Body of pancreas (tissue), 4 donors: Measurements from ENCODE around the gene FAF2. TPM values are rescaled to one million over a fixed set of nuclear protein-coding genes. Genes with fewer than 3 reads are reported as not detected.

ENCODE experiments used
- ATAC-seq: fragments of 150-250 bp; one replicate; pipeline ENCODE4 v1.9.1; 2016
- DNase-seq, 4 donors: peaks; one replicate each; pipeline ENCODE4 v3.0.0-alpha.2; 2019
- H3K27ac ChIP-seq, 4 donors: fragments of 200-600 bp; sonication (generic); 1 replicate in 3 of 4; 2 replicates in 1 of 4; pipeline versions ENCODE4 v1.5.1 to v1.6.1; 2016 to 2019; ENCODE audit warnings: mild to moderate bottlenecking in 1 of 4, mixed read lengths in 1 of 4, moderate library complexity in 1 of 4
- H3K27me3 ChIP-seq, 2 donors: fragments of 200-600 bp; sonication (generic); one replicate each; pipeline ENCODE4 v1.6.0; 2016; ENCODE audit warnings: mild to moderate bottlenecking in 1 of 2
- H3K36me3 ChIP-seq, 2 donors: fragments of 200-600 bp; sonication (generic); replicated peaks in 1 of 2; 2 replicates each; pipeline ENCODE4 v1.5.1; 2016; ENCODE audit warnings: low read depth in 2 of 2; ENCODE audit not compliant: insufficient read depth in 1 of 2
- H3K4me1 ChIP-seq: fragments of 200-600 bp; sonication (generic); one replicate; pipeline ENCODE4 v1.6.0; 2016
- H3K4me3 ChIP-seq, 2 donors: fragments of 200-600 bp; sonication (generic); 1 replicate in 1 of 2; 2 replicates in 1 of 2; pipeline ENCODE4 v1.5.1; 2016 to 2019
- H3K9me3 ChIP-seq, 3 donors: fragments of 200-600 bp; sonication (generic); 1 replicate in 2 of 3; 2 replicates in 1 of 3; pipeline ENCODE4 v1.5.1; 2016
- POLR2A ChIP-seq, 3 donors: fragments of 450-650 bp; IDR thresholded peaks; one replicate each; pipeline ENCODE4 v1.6.1; 2016; ENCODE audit warnings: antibody characterized with exemption in 3 of 3, mild to moderate bottlenecking in 2 of 3
- WGBS, 2 donors: methylation state at CpG; one replicate each; pipeline ENCODE4 v1.1.5; 2017; 5-methylcytosine and 5-hydroxymethylcytosine counted together
- intact Hi-C: fragments of 100-400 bp; cut with DNase I; formaldehyde crosslinking; loops from one replicate; pipeline ENCODE4 v1.15.1; 2023
- total RNA-seq, 2 donors: library from RNA; depleted of rRNA; stranded (reverse); fragments of >200 nt; gene quantifications; one replicate each; pipeline ENCODE4 v1.1.0, GENCODE V29; 2016
- TF ChIP-seq, protein P1 (sequence below), 7 experiments: fragments of 450-650 bp in 4 of 7; fragments of 200-600 bp in 3 of 7; sonication (generic) in 3 of 7; IDR thresholded peaks; one replicate each; pipeline ENCODE4 v1.5.1; 2016 to 2019; ENCODE audit warnings: antibody characterized with exemption in 7 of 7

The FAF2 gene
- total RNA-seq, 2 donors from 2014 or later: 15.8 to 44.2 TPM

DNA sequence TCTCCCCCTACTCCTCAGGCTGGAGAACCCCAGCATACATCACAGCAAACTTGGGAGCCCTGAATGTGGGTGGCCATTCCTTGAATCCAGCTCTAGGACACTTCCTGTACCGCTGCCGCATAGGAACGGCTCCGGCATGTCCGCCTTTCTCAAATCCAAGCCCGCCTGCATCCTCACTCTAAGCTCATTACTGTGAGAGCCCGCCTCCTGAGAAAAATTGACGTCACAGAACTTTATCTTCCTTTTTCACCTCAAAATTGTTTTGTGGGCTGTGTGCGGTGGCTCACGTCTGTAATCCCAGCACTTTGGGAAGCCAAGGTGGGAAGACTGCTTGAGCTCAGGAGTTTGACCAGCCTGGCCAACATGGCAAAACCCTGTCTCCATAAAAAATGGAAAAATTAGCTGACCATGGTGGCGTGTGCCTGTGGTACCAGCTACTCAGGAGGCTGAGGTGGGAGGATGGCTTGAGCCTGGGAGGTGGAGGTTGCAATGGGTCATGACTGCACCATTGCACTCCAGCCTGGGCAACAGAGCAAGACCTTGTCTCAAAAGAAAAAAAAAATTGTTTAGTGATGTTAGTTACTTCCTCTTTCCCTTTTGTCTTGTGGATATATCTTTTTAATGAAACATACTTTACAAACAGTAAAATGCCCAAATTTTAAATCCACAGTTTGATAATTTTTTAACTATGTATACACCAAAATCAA, 66.2 kb downstream of the FAF2 start:
- Histone ChIP-seq H3K4me1 (no peaks in the 10 kb centered on the region), H3K4me3 (no peak overlapping the region), H3K27ac (no peak overlapping the region), H3K27me3 (no peaks in the 10 kb centered on the region), H3K36me3 (no peaks in the 10 kb centered on the region), H3K9me3 (no peaks in the 10 kb centered on the region)
- no peak for ATAC-seq
- WGBS, 2 donors: 70 to 79% methylated on average over 11 of the region's 11 CpGs
- intact Hi-C loops: no loop called here
- DNase-seq: no peak
- no peak for TF ChIP-seq POLR2A (IDR thresholded peaks at IDR 0.05)
- TF ChIP-seq, protein P1, sequence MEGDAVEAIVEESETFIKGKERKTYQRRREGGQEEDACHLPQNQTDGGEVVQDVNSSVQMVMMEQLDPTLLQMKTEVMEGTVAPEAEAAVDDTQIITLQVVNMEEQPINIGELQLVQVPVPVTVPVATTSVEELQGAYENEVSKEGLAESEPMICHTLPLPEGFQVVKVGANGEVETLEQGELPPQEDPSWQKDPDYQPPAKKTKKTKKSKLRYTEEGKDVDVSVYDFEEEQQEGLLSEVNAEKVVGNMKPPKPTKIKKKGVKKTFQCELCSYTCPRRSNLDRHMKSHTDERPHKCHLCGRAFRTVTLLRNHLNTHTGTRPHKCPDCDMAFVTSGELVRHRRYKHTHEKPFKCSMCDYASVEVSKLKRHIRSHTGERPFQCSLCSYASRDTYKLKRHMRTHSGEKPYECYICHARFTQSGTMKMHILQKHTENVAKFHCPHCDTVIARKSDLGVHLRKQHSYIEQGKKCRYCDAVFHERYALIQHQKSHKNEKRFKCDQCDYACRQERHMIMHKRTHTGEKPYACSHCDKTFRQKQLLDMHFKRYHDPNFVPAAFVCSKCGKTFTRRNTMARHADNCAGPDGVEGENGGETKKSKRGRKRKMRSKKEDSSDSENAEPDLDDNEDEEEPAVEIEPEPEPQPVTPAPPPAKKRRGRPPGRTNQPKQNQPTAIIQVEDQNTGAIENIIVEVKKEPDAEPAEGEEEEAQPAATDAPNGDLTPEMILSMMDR (IDR thresholded peaks at IDR 0.05): no peak

DNA sequence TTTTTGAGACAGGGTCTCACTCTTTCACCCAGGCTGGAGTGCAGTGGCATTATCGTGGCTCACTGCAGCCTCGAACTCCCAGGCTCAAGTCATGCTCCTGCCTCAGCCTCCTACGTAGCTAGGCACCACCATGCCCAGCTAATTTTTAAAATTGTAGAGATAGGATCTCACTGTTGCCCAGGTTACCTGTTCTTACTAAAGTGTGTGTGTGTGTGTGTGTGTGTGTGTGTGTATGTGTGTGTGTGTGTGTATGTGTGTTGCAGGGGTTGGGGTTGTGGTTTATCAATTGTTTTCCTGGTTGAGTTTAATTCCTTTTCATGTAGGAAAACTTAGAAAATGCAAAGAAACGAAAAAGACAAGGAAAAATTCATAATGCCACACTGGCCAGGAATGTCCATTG, 67.2 kb downstream of the FAF2 start:
- DNase-seq (no peak), ATAC-seq (no peak)
- no peaks in the 10 kb centered on the region for H3K27me3 ChIP-seq
- H3K4me1 ChIP-seq: no peaks in the 10 kb centered on the region
- intact Hi-C loops: no loop called here
- H3K36me3 ChIP-seq: no peaks in the 10 kb centered on the region
- H3K9me3 ChIP-seq: no peaks in the 10 kb centered on the region
- H3K27ac ChIP-seq: no peak overlapping the region
- 60 to 78% methylated on average over 4 of the region's 4 CpGs for WGBS, 2 donors
- TF ChIP-seq, protein P1 (IDR thresholded peaks at IDR 0.05): no peak
- TF ChIP-seq POLR2A (IDR thresholded peaks at IDR 0.05): no peak
- H3K4me3 ChIP-seq: no peak overlapping the region

DNA sequence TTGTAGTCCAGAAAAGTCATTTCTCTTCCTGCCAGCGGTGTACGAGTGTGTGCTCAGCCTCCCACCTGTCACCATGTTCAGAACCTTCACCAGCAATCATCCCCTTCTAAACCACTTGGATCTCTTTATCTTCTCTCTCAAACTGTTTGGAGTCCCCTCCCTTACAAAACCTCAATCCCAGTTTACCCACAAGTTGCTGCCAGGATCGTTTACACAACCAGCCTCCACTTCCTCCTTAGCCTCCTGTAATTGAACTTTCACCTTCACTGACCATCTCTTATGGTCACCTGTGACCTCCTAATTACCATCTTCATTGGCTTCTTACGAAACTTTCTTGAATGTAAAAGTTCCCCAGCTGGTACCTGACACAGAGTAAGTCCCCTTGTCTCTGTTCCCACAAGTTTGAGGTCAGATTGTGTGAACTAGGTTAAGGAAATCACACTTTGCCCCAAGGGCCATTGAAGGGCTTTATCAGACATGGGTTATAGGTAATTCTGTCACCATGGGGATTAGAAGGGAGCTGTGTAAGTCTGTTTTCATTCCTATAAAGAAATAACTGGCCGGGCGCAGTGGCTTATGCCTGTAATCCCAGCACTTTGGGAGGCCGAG, 69.0 kb downstream of the FAF2 start:
- H3K36me3 ChIP-seq: no peaks in the 10 kb centered on the region
- no peak for ATAC-seq
- H3K27me3 ChIP-seq: no peaks in the 10 kb centered on the region
- DNase-seq: no peak
- no peak overlapping the region for H3K4me3 ChIP-seq
- H3K4me1 ChIP-seq: no peaks in the 10 kb centered on the region
- intact Hi-C loops: no loop called here
- TF ChIP-seq, protein P1 (IDR thresholded peaks at IDR 0.05): no peak
- no peak for TF ChIP-seq POLR2A (IDR thresholded peaks at IDR 0.05)
- H3K27ac ChIP-seq: no peak overlapping the region
- H3K9me3 ChIP-seq: no peaks in the 10 kb centered on the region
- 72 to 75% methylated on average over 7 of the region's 7 CpGs for WGBS, 2 donors

- no peak for DNase-seq
- WGBS, 2 donors: 56 to 57% methylated on average over 16 of the region's 16 CpGs
Measured at GRCh38 chr5:176519810-176520720, 71.9 kb downstream of the FAF2 start.

More at GRCh38 chr5:176519810-176520720, 71.9 kb downstream of the FAF2 start:
- no peaks in the 10 kb centered on the region for H3K36me3 ChIP-seq
- no peaks in the 10 kb centered on the region for H3K27me3 ChIP-seq
- no peaks in the 10 kb centered on the region for H3K4me1 ChIP-seq
- ATAC-seq: no peak
- H3K4me3 ChIP-seq: no peak overlapping the region
- intact Hi-C loops: no loop called here
- TF ChIP-seq, protein P1 (IDR thresholded peaks at IDR 0.05): no peak
- no peaks in the 10 kb centered on the region for H3K9me3 ChIP-seq
- H3K27ac ChIP-seq: no peak overlapping the region
